HepG2 (cell line): ENCODE measurements around the gene SNRPN.

Experiments
- EHMT2 ChIP-seq: fragments of 200-600 bp; sonication (generic); IDR thresholded peaks from 2 replicates; pipeline ENCODE4 v1.7.0; 2017; ENCODE audit warnings: antibody characterized with exemption, low read depth, low read length, borderline replicate concordance
- POLR2AphosphoS5 ChIP-seq: IDR thresholded peaks from 2 replicates; pipeline ENCODE4 v1.6.1; 2012; ENCODE audit warnings: low read depth, low read length
- SRF ChIP-seq: IDR thresholded peaks from 2 replicates; pipeline ENCODE4 v1.6.1; 2011; ENCODE audit warnings: mild to moderate bottlenecking, low read depth, low read length, moderate library complexity
- ZNF7 ChIP-seq: IDR thresholded peaks from 2 replicates; pipeline ENCODE4 v1.6.1; 2016; ENCODE audit warnings: missing biosample characterization, missing genetic modification reagents
- TF ChIP-seq, protein P1 (sequence below): sonication (generic); formaldehyde crosslinking; IDR thresholded peaks from 2 replicates; pipeline ENCODE4 v1.5.0; 2020; ENCODE audit warnings: mild to moderate bottlenecking, missing genetic modification reagents, moderate library complexity
- TF ChIP-seq, protein P2 (sequence below): IDR thresholded peaks from 2 replicates; pipeline ENCODE4 v1.6.1; 2012; ENCODE audit warnings: inconsistent platforms

DNA sequence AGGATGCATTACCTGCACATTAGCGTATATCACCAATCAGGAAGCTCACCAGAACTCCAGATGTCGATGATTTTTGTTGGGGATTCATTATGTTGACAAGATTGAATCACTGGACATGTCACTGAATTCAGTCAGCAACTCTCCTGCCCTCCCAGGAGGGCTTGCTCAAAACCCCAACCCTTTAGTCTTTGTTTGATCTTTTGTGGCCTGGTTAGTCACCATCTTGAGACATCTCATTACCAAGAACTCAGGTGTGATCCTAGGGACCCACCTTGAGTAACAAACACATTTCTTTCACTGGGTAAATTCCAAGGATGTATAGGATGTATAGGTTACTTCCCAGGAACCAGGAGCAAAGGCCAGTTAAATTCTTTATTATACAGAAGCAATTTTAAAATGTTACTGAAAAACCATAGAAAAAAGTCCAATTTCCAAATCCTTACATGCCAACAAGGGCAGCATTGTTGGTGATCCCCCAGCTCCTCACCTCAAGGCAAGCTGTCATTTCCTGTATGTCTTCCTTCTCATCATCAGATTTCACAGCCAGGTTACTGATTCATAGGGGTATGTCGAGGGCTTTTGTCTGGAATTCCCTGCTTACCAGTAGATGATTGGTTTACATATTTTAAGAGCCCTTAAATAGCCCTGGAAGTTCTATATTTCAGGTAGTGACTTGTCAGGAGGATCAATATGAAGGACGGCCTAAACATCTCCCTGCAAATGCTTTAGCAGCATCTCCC is 11.7 kb downstream of the SNRPN start:
- no peak for TF ChIP-seq SRF
- TF ChIP-seq, protein P1, sequence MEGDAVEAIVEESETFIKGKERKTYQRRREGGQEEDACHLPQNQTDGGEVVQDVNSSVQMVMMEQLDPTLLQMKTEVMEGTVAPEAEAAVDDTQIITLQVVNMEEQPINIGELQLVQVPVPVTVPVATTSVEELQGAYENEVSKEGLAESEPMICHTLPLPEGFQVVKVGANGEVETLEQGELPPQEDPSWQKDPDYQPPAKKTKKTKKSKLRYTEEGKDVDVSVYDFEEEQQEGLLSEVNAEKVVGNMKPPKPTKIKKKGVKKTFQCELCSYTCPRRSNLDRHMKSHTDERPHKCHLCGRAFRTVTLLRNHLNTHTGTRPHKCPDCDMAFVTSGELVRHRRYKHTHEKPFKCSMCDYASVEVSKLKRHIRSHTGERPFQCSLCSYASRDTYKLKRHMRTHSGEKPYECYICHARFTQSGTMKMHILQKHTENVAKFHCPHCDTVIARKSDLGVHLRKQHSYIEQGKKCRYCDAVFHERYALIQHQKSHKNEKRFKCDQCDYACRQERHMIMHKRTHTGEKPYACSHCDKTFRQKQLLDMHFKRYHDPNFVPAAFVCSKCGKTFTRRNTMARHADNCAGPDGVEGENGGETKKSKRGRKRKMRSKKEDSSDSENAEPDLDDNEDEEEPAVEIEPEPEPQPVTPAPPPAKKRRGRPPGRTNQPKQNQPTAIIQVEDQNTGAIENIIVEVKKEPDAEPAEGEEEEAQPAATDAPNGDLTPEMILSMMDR, result no peak
- TF ChIP-seq POLR2AphosphoS5, result no peak
- no peak for TF ChIP-seq EHMT2
- no peak for TF ChIP-seq ZNF7
- TF ChIP-seq, protein P2, sequence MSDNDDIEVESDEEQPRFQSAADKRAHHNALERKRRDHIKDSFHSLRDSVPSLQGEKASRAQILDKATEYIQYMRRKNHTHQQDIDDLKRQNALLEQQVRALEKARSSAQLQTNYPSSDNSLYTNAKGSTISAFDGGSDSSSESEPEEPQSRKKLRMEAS, result no peak
